ENCODE data around the gene AGBL5.

Gene AGBL5

DNA sequence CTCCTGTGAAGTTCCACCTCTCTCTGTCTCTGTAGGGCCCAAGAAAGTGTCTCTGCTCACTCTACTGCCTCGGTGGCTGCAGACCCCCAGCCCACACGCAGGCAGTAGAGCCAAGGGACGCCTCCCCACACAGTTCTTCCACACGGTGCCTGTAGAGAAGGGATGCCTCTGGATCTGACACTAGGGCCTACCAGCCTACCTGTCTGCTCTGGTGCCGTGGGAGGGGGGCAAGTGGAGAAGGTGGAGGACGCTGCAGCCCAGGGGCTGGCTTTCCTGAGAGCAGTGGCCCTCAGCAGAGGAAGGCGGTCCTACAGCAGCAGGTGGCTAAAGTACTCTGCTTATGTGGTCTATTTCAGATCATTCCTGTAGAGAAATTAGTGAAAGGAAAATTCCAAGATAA, 27.7 kb upstream of the AGBL5 start:
- no peak for DNase-seq (ENCODE audit: low read depth in 2 of 2, low spot score in 1 of 2)

DNA sequence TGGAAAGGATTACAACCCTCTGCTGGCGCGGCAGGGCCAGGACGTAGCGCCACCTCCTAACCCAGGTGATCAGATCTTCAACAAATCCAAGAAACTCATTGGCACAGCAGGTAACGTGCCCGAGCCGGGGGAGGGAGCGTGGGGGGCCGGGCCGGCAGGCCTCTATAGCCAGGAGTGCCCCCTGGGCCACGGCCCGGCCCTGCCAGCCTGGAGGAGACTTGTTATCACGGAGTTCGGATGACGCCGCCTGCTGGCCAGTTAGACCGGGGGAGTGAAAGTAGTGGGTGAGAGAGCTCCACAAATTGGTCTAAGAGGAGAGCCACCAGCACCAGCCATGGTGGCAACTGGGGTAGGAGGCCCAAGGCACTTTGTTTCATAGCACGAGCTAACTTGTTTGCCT, 27.3 kb upstream of the AGBL5 start:
- no peak for DNase-seq (ENCODE audit: low read depth in 2 of 2, low spot score in 1 of 2)

DNA sequence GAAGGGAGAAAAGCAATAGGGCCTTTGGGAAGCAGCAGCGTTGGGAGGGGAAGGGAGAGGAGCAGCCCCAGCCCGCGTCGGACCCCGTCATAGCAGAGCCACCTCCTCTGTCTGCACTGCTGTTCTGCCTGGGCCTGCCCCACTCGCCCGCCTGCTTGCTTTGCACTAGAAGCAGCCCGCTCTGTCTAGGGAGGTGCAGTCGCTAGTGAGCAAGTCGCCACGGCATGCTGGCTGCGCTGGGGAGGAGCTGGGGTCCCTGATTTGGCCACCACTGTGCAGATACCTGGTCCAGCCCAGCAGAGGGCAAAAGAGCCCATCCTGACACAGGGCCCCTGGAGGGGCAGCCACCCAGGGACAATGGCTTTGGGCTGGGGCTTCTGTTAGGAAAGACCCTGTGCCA, 26.7 kb upstream of the AGBL5 start:
- DNase-seq (ENCODE audit: low read depth in 2 of 2, low spot score in 1 of 2): no peak

DNA sequence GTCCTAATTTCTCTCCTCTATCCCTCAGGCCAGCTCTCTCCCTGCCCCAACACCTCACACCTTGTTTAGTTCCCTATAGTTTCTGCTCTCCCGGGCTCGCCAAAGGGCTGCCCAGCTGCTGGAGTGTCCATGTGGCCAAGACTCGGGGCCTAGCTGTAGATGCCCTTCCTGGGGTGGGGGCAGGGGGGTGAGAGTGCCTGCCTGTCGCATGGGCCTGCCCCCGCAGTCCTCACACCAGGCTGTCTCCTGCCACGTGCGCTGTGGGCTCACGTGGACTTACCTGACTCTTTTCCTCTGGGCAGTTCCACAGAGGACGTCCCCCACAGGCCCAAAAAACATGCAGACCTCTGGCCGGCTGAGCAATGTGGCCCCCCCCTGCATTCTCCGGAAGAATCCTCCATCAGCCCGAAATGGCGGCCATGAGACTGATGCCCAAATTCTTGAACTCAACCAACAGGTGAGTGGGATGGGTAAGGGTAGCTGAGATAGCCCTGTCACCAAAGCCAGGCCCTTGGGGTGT, 26.1 kb upstream of the AGBL5 start:
- no peak for DNase-seq (ENCODE audit: low read depth in 2 of 2, low spot score in 1 of 2)

DNA sequence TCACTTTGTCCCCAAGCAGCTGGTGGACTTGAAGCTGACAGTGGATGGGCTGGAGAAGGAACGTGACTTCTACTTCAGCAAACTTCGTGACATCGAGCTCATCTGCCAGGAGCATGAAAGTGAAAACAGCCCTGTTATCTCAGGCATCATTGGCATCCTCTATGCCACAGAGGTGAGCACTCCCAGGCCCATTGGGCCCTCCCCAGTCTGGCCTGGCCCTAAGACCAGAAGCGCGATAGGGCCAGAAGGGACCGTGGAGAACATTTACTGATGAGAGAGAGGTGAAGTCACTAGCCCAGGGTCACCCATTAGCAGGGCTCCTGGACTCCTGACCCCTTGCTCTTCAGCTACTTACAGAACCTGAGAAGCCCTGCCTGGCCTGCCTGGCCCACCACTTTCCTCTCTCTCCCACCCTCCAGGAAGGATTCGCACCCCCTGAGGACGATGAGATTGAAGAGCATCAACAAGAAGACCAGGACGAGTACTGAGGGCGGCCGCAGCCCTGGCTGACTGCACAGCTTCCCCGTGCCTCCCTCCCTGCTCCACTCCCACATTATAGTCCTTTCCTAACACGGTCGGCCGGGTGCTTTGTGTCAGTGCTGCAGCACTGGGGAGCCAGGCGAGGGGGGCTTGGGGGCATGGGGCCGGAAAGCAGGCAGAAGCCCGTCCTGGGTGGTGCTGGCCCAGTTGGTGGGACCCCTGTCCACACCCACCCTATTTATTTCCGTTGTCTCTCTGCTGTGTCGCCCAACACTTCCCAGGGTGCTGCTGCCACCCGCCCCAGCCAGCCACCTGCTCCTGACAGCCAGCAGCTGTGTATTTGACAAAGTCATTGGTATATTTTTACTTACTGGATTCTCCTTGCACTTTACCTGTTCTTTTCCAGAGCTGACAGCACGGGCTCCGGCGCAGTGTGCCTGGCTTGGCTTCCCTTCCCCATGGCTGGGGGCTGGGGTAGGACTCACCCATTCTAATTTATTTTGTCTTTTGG, 25.3 kb upstream of the AGBL5 start:
- no peak for DNase-seq (ENCODE audit: low read depth in 2 of 2, low spot score in 1 of 2)

DNA sequence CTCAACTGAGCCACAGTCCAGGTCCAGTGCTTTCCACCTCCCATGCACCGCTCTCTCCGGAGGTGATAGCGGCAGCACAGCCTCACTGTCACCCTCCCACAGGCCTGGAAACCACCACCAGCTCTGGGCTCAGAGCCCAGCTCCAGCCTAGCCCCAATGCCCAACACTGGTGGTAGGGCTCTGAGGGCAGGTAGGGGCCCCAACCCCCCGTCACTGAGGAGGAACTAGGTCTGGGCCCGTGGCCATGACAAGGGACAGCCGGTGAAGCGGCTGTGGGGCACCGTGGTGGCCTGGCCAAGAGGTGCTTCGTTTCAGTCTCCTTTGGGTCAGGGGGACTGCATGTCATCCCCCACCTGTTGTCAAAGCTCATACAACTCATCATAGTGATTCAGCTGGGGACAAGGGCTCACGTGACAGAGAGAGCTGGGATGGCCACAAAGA, 24.2 kb upstream of the AGBL5 start:
- no peak for DNase-seq (ENCODE audit: low read depth in 2 of 2, low spot score in 1 of 2)

DNA sequence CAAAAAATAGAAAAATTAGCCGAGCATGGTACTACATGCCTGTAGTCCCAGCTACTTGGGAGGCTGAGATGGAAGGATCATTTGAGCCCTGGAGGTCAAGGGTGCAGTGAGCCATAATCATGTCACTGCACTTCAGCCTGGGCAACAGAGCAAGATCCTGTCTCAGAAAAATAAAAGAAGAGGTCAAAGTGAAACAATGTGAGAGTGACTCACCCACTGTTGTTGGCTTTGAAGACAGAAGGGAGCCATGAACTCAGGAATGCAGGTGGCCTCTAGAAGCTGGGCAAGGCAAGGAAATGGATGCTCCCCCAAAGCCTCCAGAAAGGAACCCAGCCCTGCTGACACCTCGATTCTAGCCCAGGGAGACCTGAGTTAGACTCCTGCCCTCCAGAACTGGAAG, 22.4 kb upstream of the AGBL5 start:
- no peak for DNase-seq (ENCODE audit: low read depth in 2 of 2, low spot score in 1 of 2)

DNA sequence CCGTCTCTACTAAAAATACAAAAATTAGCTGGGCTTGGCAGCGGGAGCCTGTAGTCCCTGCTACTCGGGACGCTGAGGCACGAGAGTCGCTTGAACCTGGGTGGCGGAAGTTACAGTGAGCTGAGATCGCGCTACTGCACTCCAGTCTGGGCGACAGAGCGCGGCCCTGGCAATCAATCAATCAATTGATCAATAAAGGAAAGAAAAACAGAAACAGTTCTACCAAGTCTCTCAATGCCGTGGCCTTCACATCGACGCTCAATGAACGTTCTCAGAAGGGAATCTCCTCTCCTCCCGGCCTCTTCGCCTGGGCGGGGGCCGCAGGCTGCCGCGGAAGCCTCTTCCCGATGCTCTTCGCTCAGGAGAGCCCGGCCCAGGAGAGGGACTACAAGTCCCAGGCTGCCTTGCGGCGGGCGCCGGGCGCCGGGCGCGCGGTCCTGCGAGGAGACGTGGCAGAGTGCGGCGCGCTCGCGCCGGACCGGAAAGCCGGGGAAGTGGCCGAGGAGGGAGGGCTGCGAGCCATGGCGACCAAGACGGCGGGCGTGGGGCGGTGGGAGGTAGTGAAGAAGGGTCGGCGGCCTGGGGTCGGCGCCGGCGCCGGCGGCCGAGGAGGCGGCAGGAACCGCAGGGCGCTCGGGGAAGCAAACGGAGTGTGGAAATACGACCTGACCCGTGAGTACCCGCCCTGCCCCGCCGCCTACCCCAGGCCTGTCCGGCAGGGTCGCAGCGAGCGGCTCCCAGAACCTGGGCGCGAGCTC, 18.8 kb upstream of the AGBL5 start, which contains the start of gene TMEM214:
TSS of gene TMEM214 (plus strand) at position 471 of the 758 bp plus-strand sequence. CDS start at position 522, 51 bp downstream.
- DNase-seq (ENCODE audit: low read depth in 2 of 2, low spot score in 1 of 2): peak; percentile 40 to 57

DNA sequence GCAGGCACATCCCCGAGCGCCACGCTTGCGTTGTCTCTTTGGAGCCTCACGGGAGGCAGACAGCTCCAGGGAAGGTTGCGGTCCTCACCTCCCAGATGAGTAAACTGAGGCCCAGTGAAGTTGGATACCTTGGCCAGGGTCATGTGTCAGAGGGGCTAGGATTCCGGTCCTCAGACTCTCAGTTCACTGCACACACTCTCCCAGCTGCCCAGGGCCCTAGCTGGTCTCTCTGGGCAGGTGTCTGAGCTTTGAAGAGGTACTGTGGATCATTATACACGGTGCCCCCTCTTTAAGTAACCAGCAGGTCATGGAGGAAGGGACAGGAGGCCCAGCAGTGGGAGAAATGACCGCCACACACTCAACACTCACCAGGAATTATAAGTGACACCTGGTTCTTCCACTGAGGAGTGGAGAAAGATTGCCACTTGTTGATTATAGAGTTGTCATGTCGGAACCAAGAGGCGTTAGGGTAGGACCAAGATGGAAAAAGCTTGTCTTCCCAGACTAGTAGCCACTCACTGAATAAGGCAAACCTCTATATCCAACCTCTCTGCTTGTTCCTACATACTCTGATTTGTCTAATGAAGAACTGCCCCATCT, 18.1 kb upstream of the AGBL5 start:
- DNase-seq (ENCODE audit: low read depth in 2 of 2, low spot score in 1 of 2): no peak

GRCh38 chr2:27038012-27038411, 13.5 kb upstream of the AGBL5 start:
- DNase-seq (ENCODE audit: low read depth in 2 of 2, low spot score in 1 of 2): no peak

- no peak for DNase-seq (ENCODE audit: low read depth in 2 of 2, low spot score in 1 of 2)
These were observed 12.7 kb upstream of the AGBL5 start for GRCh38 chr2:27038631-27039339.

DNA sequence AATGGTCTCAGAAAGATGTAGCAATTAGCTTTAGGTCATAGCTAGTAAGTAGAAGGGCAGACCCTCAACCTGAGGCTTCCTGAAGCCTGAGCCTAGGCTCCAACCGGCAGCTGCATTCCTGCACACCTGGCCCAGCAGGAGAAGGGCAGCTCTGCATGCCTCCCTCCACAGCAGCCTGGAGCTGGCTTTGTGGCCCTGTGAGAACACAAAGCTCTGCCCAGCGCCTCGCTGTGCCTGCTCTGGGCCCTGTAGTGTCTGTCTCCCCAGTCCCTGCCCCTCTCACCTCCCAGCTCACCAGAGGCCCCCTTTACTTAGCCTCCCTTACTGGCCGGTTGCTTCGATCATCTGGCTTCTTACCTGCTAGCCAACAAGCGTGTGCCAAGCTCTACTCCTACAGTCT, 12.0 kb upstream of the AGBL5 start:
- DNase-seq (ENCODE audit: low read depth in 2 of 2, low spot score in 1 of 2): no peak

DNA sequence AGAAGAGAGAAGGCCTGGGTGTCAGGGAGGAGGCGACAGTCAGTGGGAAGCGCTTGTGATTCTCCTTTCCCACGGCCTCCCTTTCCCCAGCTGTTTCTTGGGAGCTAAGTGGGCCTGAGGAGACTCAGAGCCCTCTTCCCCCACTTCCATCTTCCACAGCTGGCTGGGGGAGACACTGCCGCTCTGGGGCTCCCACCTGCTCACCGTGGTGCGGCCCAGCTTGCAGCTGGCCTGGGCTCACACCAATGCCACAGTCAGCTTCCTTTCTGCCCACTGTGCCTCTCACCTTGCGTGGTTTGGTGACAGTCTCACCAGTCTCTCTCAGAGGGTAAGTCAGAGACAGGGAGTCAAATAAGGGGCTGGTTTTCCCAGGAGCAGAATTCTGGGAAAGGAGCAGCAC, 11.6 kb upstream of the AGBL5 start:
- no peak for DNase-seq (ENCODE audit: low read depth in 2 of 2, low spot score in 1 of 2)

- DNase-seq (ENCODE audit: low read depth in 2 of 2, low spot score in 1 of 2): no peak
These were observed 11.2 kb upstream of the AGBL5 start for GRCh38 chr2:27040282-27040681.

- no peak for DNase-seq (ENCODE audit: low read depth in 2 of 2, low spot score in 1 of 2)
These were observed 9.7 kb upstream of the AGBL5 start for GRCh38 chr2:27041752-27042151.

GRCh38 chr2:27042159-27042661, 9.3 kb upstream of the AGBL5 start:
- no peak for DNase-seq (ENCODE audit: low read depth in 2 of 2, low spot score in 1 of 2)

DNA sequence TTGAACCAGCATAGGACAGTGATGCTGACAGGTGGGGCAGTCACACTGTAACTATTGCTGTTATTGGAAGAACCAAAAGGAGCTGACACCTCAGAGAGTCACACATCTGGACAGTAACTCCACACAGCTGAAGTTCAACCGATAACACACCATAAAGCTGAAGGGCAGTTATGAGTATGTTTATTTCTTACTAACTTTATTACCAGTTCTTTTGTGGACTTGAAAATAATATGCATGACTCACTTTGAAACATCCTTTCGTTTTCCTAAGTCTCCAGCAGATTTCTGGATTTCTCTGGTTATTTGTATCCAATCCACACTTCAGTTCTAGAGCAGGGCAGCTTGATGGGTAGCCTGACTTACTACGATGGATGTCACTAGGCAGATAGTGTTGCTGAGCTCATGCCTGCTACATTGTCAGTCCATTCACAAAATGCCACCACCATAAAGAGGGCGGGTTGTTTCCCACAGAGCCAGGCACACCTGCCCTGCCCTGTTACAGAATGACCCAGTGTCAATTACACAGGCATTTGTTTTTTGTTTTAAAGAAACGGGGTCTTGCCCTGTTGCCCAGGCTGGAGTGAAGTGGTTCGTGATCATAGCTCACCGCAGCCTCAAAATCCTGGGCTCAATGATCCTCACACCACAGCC, 8.4 kb upstream of the AGBL5 start:
- DNase-seq (ENCODE audit: low read depth in 2 of 2, low spot score in 1 of 2): no peak

GRCh38 chr2:27049422-27050280, 1.8 kb upstream of the AGBL5 start:
- DNase-seq (ENCODE audit: low read depth in 2 of 2, low spot score in 1 of 2): peak; percentile 23 to 57
